Type B pancreatic cell (in vitro differentiated cells): ENCODE data around the gene SNRNP200. TPM values are rescaled to one million over a fixed set of nuclear protein-coding genes. Genes with fewer than 3 reads are reported as not detected.

Source experiments
- DNase-seq: peaks from one replicate; pipeline ENCODE4 v3.0.0; 2021; ENCODE audit warnings: mixed read lengths; ENCODE audit not compliant: unreplicated experiment; ENCODE audit errors: extremely low spot score
- H3K27ac Mint-ChIP-seq: 2 replicates; pipeline ENCODE4 v1.8.0; 2021; ENCODE audit warnings: mild to moderate bottlenecking, mixed read lengths
- H3K27me3 Mint-ChIP-seq: 2 replicates; pipeline ENCODE4 v1.8.0; 2021; ENCODE audit warnings: mixed read lengths
- H3K36me3 Mint-ChIP-seq: 2 replicates; pipeline ENCODE4 v1.8.0; 2021; ENCODE audit warnings: mixed read lengths
- H3K4me1 Mint-ChIP-seq: one replicate; pipeline ENCODE4 v1.8.0; 2021; ENCODE audit warnings: mixed read lengths; ENCODE audit not compliant: unreplicated experiment
- H3K4me3 Mint-ChIP-seq: 2 replicates; pipeline ENCODE4 v1.8.0; 2021; ENCODE audit warnings: mild to moderate bottlenecking, mixed read lengths
- H3K9me3 Mint-ChIP-seq: 2 replicates; pipeline ENCODE4 v1.8.0; 2021; ENCODE audit warnings: mixed read lengths
- CTCF ChIP-seq: fragments of 200-600 bp; sonication (generic); conservative IDR thresholded peaks from 2 replicates; pipeline ENCODE4 v1.5.0; 2021; ENCODE audit warnings: antibody characterized with exemption, mild to moderate bottlenecking
- total RNA-seq: library from RNA; stranded (reverse); gene quantifications from 2 replicates; pipeline ENCODE4 v1.2.1, GENCODE V29; 2021; ENCODE audit warnings: low replicate concordance

The SNRNP200 gene
- total RNA-seq, 1 donor from 2014 or later = 184 TPM

DNA sequence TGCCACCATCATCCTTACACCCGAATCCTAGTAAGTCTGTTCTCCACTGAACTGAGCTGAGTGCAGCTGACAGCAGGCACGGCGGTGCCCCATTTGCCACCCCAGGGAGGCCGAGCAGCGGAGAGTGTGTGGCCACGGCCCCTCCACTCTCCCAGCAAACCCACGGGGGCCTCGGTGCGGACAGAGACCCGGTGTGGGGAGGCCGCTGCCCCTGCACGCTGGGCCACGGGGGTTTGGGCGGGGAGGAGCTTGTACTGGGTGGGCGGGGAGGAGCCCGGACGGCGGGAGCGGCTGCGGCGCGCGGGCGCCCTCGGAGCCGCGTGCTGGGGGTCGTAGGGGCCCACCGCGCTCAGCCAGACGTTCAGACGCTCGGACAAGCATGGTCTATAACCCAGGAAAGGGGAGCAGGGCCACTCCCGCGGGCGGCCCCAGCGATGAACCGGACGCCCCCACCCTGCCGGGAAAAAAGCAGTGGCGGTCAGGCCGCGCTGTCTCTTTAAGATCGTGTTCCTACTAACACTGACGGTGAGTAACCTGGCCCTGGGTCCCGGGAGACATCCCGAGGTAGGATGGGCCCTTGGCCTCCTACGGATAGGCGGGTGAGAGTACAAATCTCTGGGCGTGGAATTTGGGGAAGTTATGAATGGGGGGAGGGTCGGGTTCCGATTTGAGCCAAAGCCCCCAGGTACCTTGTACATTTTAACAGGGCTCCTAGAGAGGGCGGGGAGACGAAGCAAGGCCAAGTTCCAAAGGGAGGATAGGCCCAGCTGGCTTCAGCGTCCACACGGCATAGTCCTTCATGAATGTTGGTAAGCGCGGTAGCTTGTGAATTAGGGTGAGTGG, 19.9 kb upstream of the SNRNP200 start, which contains the start of gene ITPRIPL1:
Gene ITPRIPL1 (plus strand): TSS at position 277 of the 843 bp plus-strand sequence. CDS start 523 bp downstream, at position 800.
- TF ChIP-seq CTCF = no peak
- H3K4me3 Mint-ChIP-seq = peak within 1 kb of the TSS; percentile 94
- peaks cover 44% of the 10 kb centered on the region for H3K27me3 Mint-ChIP-seq
- DNase-seq = no peak
- H3K4me1 Mint-ChIP-seq = peaks cover 15% of the 10 kb centered on the region
- H3K36me3 Mint-ChIP-seq = peaks cover 11% of the 10 kb centered on the region
- H3K27ac Mint-ChIP-seq = peak within 1 kb of the TSS; percentile 70
- no peaks in the 10 kb centered on the region for H3K9me3 Mint-ChIP-seq

GRCh38 chr2:96324721-96325040, 19.3 kb upstream of the SNRNP200 start:
- DNase-seq = no peak
- H3K4me3 Mint-ChIP-seq = peak overlapping the region; percentile 94
- H3K4me1 Mint-ChIP-seq = peaks cover 15% of the 10 kb centered on the region
- H3K27ac Mint-ChIP-seq = peak overlapping the region; percentile 70
- no peak for TF ChIP-seq CTCF
- H3K36me3 Mint-ChIP-seq = peaks cover 11% of the 10 kb centered on the region
- no peaks in the 10 kb centered on the region for H3K9me3 Mint-ChIP-seq
- peaks cover 47% of the 10 kb centered on the region for H3K27me3 Mint-ChIP-seq

- Mint-ChIP-seq H3K27me3 (peaks cover 52% of the 10 kb centered on the region), H3K27ac (no peak overlapping the region), H3K36me3 (peaks cover 11% of the 10 kb centered on the region), H3K4me1 (peaks cover 15% of the 10 kb centered on the region), H3K4me3 (peak overlapping the region; percentile 94), H3K9me3 (no peaks in the 10 kb centered on the region)
- DNase-seq = no peak
- no peak for TF ChIP-seq CTCF
Observed at GRCh38 chr2:96323849-96324248, 18.5 kb upstream of the SNRNP200 start.

GRCh38 chr2:96320728-96321622, 15.6 kb upstream of the SNRNP200 start:
- peaks cover 6% of the 10 kb centered on the region for H3K36me3 Mint-ChIP-seq
- H3K4me3 Mint-ChIP-seq = peak overlapping the region; percentile 90
- peaks cover 12% of the 10 kb centered on the region for H3K4me1 Mint-ChIP-seq
- TF ChIP-seq CTCF = no peak
- peak overlapping the region; percentile 70 for H3K27ac Mint-ChIP-seq
- no peak for DNase-seq
- no peaks in the 10 kb centered on the region for H3K9me3 Mint-ChIP-seq
- H3K27me3 Mint-ChIP-seq = peaks cover 63% of the 10 kb centered on the region

DNA sequence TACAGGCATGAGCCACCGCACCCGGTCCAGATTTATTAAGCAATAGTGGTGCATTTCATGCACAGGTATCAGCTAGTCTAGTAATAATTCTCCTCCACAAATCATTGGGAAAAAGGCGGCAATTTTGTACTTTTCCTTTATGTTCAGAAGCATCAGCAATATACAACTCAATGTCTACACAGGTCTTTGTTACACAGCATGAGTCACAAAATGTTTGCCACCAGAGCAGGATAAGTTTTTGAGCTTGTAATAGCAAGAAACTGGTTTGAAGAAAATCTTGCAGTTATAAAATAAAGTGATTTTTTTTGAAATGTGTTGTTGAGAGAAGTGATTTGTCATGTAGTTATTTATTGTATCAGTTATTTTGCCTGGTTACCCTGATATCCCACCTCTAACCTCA, 15.0 kb upstream of the SNRNP200 start:
- no peak overlapping the region for H3K27ac Mint-ChIP-seq
- H3K27me3 Mint-ChIP-seq = peaks cover 57% of the 10 kb centered on the region
- peak overlapping the region; percentile 90 for H3K4me3 Mint-ChIP-seq

More for the DNA sequence above, 15.0 kb upstream of the SNRNP200 start:
- Mint-ChIP-seq H3K36me3 (no peaks in the 10 kb centered on the region), H3K9me3 (no peaks in the 10 kb centered on the region), H3K4me1 (peaks cover 5% of the 10 kb centered on the region)
- no peak for DNase-seq
- no peak for TF ChIP-seq CTCF
